ENCODE data around the gene MID2. TPM values are rescaled to one million over a fixed set of nuclear protein-coding genes. Genes with fewer than 3 reads are reported as not detected.

The MID2 gene
- total RNA-seq, 1 donor from 2014 or later, result 37.1 TPM

- intact Hi-C loops (cut with DNase I), result no loop called here
- TF ChIP-seq CTCF (IDR thresholded peaks at IDR 0.05), result no peak
Measured at GRCh38 chrX:107834275-107835201, 8.9 kb downstream of the MID2 start.

GRCh38 chrX:107836958-107837357 lies 11.3 kb downstream of the MID2 start:
- TF ChIP-seq CTCF (IDR thresholded peaks at IDR 0.05), result no peak
- no peak overlapping the region for H3K27ac ChIP-seq
- intact Hi-C loops (cut with DNase I), result no loop called here

More at GRCh38 chrX:107834275-107835201, 8.9 kb downstream of the MID2 start:
- H3K27ac ChIP-seq, result no peak overlapping the region
- no peaks in the 10 kb centered on the region for H3K9me3 ChIP-seq
- DNase-seq (ENCODE audit: low spot score in 2 of 2), result no peak
- H3K4me3 ChIP-seq, result no peak overlapping the region
- H3K27me3 ChIP-seq, result no peaks in the 10 kb centered on the region
- H3K36me3 ChIP-seq, result no peaks in the 10 kb centered on the region
- no peaks in the 10 kb centered on the region for H3K4me1 ChIP-seq

DNA sequence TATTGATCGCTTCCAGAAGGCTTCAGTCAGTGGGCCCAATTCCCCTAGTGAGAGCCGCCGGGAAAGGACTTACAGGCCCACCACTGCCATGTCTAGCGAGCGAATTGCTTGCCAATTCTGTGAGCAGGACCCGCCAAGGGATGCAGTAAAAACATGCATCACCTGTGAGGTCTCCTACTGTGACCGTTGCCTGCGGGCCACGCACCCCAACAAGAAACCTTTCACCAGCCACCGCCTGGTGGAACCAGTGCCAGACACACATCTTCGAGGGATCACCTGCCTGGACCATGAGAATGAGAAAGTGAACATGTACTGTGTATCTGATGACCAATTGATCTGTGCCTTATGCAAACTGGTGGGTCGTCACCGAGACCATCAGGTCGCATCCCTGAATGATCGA lies 15.3 kb downstream of the MID2 start:
- intact Hi-C loops (cut with DNase I), result no loop called here
- H3K27ac ChIP-seq, result no peak overlapping the region
- no peaks in the 10 kb centered on the region for H3K27me3 ChIP-seq
- H3K4me1 ChIP-seq, result no peaks in the 10 kb centered on the region
- no peak for DNase-seq (ENCODE audit: low spot score in 2 of 2)
- H3K9me3 ChIP-seq, result no peaks in the 10 kb centered on the region
- no peaks in the 10 kb centered on the region for H3K36me3 ChIP-seq
- no peak overlapping the region for H3K4me3 ChIP-seq
- no peak for TF ChIP-seq CTCF (IDR thresholded peaks at IDR 0.05)

More at GRCh38 chrX:107836958-107837357, 11.3 kb downstream of the MID2 start:
- no peak for DNase-seq (ENCODE audit: low spot score in 2 of 2)
- Histone ChIP-seq H3K27me3 (no peaks in the 10 kb centered on the region), H3K4me1 (no peaks in the 10 kb centered on the region), H3K9me3 (no peaks in the 10 kb centered on the region), H3K4me3 (no peak overlapping the region), H3K36me3 (no peaks in the 10 kb centered on the region)

DNA sequence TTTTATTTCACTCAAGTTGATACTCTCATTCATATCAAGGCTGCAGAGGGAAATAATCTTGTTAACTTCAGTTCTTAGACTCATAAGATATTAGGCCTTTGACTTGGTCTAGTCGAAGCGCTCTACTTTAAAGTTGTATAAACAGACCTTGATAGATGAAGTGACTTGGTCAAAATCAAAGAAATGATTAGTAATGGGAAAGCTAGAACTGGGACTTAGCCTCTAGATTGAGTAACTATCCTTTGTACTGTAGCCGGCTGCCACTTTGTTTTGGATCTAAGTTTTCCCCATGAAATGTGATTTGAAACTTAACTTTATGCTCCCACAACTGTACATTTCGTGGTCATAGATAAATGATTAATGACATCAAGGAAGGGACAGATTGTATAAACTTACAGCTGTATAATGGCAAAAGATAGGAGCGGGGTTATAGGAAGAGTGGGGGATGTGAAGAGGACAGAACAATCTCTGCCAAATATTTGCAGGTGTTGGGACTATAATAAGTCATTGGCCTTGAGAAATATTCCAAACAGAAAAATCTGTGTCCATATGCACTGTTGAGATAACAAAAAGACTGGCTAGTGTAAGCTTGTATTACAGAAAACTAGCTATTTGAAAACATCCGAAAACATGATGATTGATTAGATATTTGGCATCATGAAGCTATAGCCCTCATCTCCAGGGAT lies 17.2 kb downstream of the MID2 start:
- intact Hi-C loops (cut with DNase I), result no loop called here
- Histone ChIP-seq H3K9me3 (no peaks in the 10 kb centered on the region), H3K27me3 (no peaks in the 10 kb centered on the region)

GRCh38 chrX:107845625-107846024 lies 20.0 kb downstream of the MID2 start:
- Histone ChIP-seq H3K4me1 (no peaks in the 10 kb centered on the region), H3K27ac (no peak overlapping the region), H3K27me3 (no peaks in the 10 kb centered on the region), H3K4me3 (no peak overlapping the region), H3K9me3 (no peaks in the 10 kb centered on the region), H3K36me3 (no peaks in the 10 kb centered on the region)
- intact Hi-C loops (cut with DNase I), result no loop called here
- no peak for DNase-seq (ENCODE audit: low spot score in 2 of 2)
- TF ChIP-seq CTCF (IDR thresholded peaks at IDR 0.05), result no peak

More for the DNA sequence above, 17.2 kb downstream of the MID2 start:
- H3K4me3 ChIP-seq, result no peak overlapping the region
- H3K4me1 ChIP-seq, result no peaks in the 10 kb centered on the region
- no peak for DNase-seq (ENCODE audit: low spot score in 2 of 2)
- H3K36me3 ChIP-seq, result no peaks in the 10 kb centered on the region
- TF ChIP-seq CTCF (IDR thresholded peaks at IDR 0.05), result no peak
- no peak overlapping the region for H3K27ac ChIP-seq
